Stimulated activated memory B cell treated with anti-CD40 and anti-IgM and Interleukin-4, amounts not matched to agents 10 μg/mL and 1 μg/mL and 100 μg/mL, for 72 hours (primary cell): ENCODE measurements around the gene AQP5.

Experiments used
- ATAC-seq: fragments of 150-1000 bp; cut with Tn5 transposase; 2 replicates; pipeline ENCODE4 v1.10.0; 2021
- H3K27ac Mint-ChIP-seq: one replicate; pipeline ENCODE4 v1.8.0; 2022; ENCODE audit warnings: mild to moderate bottlenecking, mixed read lengths
- H3K27me3 Mint-ChIP-seq: one replicate; pipeline ENCODE4 v1.8.0; 2022; ENCODE audit warnings: mixed read lengths
- H3K36me3 Mint-ChIP-seq: one replicate; pipeline ENCODE4 v1.8.0; 2022; ENCODE audit warnings: mixed read lengths
- H3K4me1 Mint-ChIP-seq: one replicate; pipeline ENCODE4 v1.8.0; 2022; ENCODE audit warnings: mixed read lengths
- H3K4me3 Mint-ChIP-seq: one replicate; pipeline ENCODE4 v1.8.0; 2022; ENCODE audit warnings: mild to moderate bottlenecking, moderate library complexity, mixed read lengths
- H3K9me3 Mint-ChIP-seq: one replicate; pipeline ENCODE4 v1.8.0; 2022; ENCODE audit warnings: mixed read lengths

AQP5 gene

GRCh38 chr12:49964849-49965624 lies 3.4 kb downstream of the AQP5 start:
- Mint-ChIP-seq H3K36me3 (no peaks in the 10 kb centered on the region), H3K27ac (no peak overlapping the region), H3K9me3 (no peaks in the 10 kb centered on the region), H3K4me3 (no peak overlapping the region), H3K27me3 (peaks cover 64% of the 10 kb centered on the region), H3K4me1 (peaks cover 15% of the 10 kb centered on the region)
- no peak for ATAC-seq

- H3K9me3 Mint-ChIP-seq = no peaks in the 10 kb centered on the region
- ATAC-seq = no peak
- no peak overlapping the region for H3K4me3 Mint-ChIP-seq
- H3K36me3 Mint-ChIP-seq = no peaks in the 10 kb centered on the region
- peaks cover 7% of the 10 kb centered on the region for H3K4me1 Mint-ChIP-seq
- peaks cover 56% of the 10 kb centered on the region for H3K27me3 Mint-ChIP-seq
- H3K27ac Mint-ChIP-seq = no peak overlapping the region
Measured at GRCh38 chr12:49965836-49966235, 4.2 kb downstream of the AQP5 start.

GRCh38 chr12:49966511-49967041 lies 4.9 kb downstream of the AQP5 start:
- ATAC-seq = no peak
- Mint-ChIP-seq H3K4me1 (peaks cover 7% of the 10 kb centered on the region), H3K27me3 (peaks cover 53% of the 10 kb centered on the region), H3K9me3 (no peaks in the 10 kb centered on the region), H3K36me3 (no peaks in the 10 kb centered on the region), H3K4me3 (no peak overlapping the region), H3K27ac (no peak overlapping the region)

GRCh38 chr12:49967042-49967776 lies 5.5 kb downstream of the AQP5 start:
- Mint-ChIP-seq H3K27ac (no peak overlapping the region), H3K4me1 (peaks cover 7% of the 10 kb centered on the region), H3K9me3 (no peaks in the 10 kb centered on the region), H3K4me3 (peak overlapping the region; percentile 59), H3K27me3 (peaks cover 50% of the 10 kb centered on the region), H3K36me3 (no peaks in the 10 kb centered on the region)
- ATAC-seq = peak; percentile 77

GRCh38 chr12:49967777-49968250 lies 6.1 kb downstream of the AQP5 start:
- no peaks in the 10 kb centered on the region for H3K9me3 Mint-ChIP-seq
- H3K4me3 Mint-ChIP-seq = peak overlapping the region; percentile 7
- no peak for ATAC-seq
- H3K36me3 Mint-ChIP-seq = no peaks in the 10 kb centered on the region
- peaks cover 44% of the 10 kb centered on the region for H3K27me3 Mint-ChIP-seq
- H3K27ac Mint-ChIP-seq = no peak overlapping the region
- peaks cover 7% of the 10 kb centered on the region for H3K4me1 Mint-ChIP-seq

GRCh38 chr12:49968471-49968870 lies 6.8 kb downstream of the AQP5 start:
- peaks cover 7% of the 10 kb centered on the region for H3K4me1 Mint-ChIP-seq
- H3K27ac Mint-ChIP-seq = no peak overlapping the region
- H3K36me3 Mint-ChIP-seq = no peaks in the 10 kb centered on the region
- peaks cover 37% of the 10 kb centered on the region for H3K27me3 Mint-ChIP-seq
- no peak overlapping the region for H3K4me3 Mint-ChIP-seq
- no peaks in the 10 kb centered on the region for H3K9me3 Mint-ChIP-seq
- ATAC-seq = no peak

- no peaks in the 10 kb centered on the region for H3K9me3 Mint-ChIP-seq
- no peak overlapping the region for H3K27ac Mint-ChIP-seq
- H3K4me3 Mint-ChIP-seq = no peak overlapping the region
- H3K4me1 Mint-ChIP-seq = peaks cover 7% of the 10 kb centered on the region
- H3K36me3 Mint-ChIP-seq = no peaks in the 10 kb centered on the region
- no peak for ATAC-seq
- H3K27me3 Mint-ChIP-seq = peaks cover 32% of the 10 kb centered on the region
Measured at GRCh38 chr12:49969027-49969426, 7.4 kb downstream of the AQP5 start.

GRCh38 chr12:49969651-49970429 lies 8.2 kb downstream of the AQP5 start:
- no peak overlapping the region for H3K4me3 Mint-ChIP-seq
- H3K4me1 Mint-ChIP-seq = peaks cover 7% of the 10 kb centered on the region
- peaks cover 24% of the 10 kb centered on the region for H3K27me3 Mint-ChIP-seq
- no peaks in the 10 kb centered on the region for H3K9me3 Mint-ChIP-seq
- H3K27ac Mint-ChIP-seq = no peak overlapping the region
- no peak for ATAC-seq
- no peaks in the 10 kb centered on the region for H3K36me3 Mint-ChIP-seq

GRCh38 chr12:49970658-49971057 lies 9.0 kb downstream of the AQP5 start:
- Mint-ChIP-seq H3K4me3 (no peak overlapping the region), H3K4me1 (peaks cover 7% of the 10 kb centered on the region), H3K36me3 (no peaks in the 10 kb centered on the region), H3K9me3 (no peaks in the 10 kb centered on the region), H3K27me3 (peaks cover 17% of the 10 kb centered on the region), H3K27ac (no peak overlapping the region)
- ATAC-seq = no peak

GRCh38 chr12:49971141-49971540 lies 9.5 kb downstream of the AQP5 start:
- Mint-ChIP-seq H3K4me3 (no peak overlapping the region), H3K27me3 (peaks cover 13% of the 10 kb centered on the region)

GRCh38 chr12:49972129-49972528 lies 10.5 kb downstream of the AQP5 start:
- peaks cover 3% of the 10 kb centered on the region for H3K27me3 Mint-ChIP-seq
- H3K27ac Mint-ChIP-seq = no peak overlapping the region
- H3K4me3 Mint-ChIP-seq = no peak overlapping the region
- no peaks in the 10 kb centered on the region for H3K36me3 Mint-ChIP-seq
- peaks cover 2% of the 10 kb centered on the region for H3K4me1 Mint-ChIP-seq
- no peak for ATAC-seq
- H3K9me3 Mint-ChIP-seq = no peaks in the 10 kb centered on the region

More at GRCh38 chr12:49971141-49971540, 9.5 kb downstream of the AQP5 start:
- no peak for ATAC-seq
- no peaks in the 10 kb centered on the region for H3K9me3 Mint-ChIP-seq
- H3K4me1 Mint-ChIP-seq = peaks cover 7% of the 10 kb centered on the region
- no peak overlapping the region for H3K27ac Mint-ChIP-seq
- H3K36me3 Mint-ChIP-seq = no peaks in the 10 kb centered on the region

- Mint-ChIP-seq H3K36me3 (no peaks in the 10 kb centered on the region), H3K27me3 (no peaks in the 10 kb centered on the region), H3K9me3 (no peaks in the 10 kb centered on the region), H3K27ac (no peak within 1 kb of the TSS), H3K4me3 (no peak within 1 kb of the TSS), H3K4me1 (no peaks in the 10 kb centered on the region)
- ATAC-seq = no peak
Measured at GRCh38 chr12:49972641-49973360, 11.1 kb downstream of the AQP5 start, which contains the start of gene AQP6. Gene AQP6 (plus strand): TSS chr12:49972947. CDS start chr12:49973174, 227 bp downstream.

- Mint-ChIP-seq H3K4me3 (no peak overlapping the region), H3K27ac (no peak overlapping the region), H3K4me1 (no peaks in the 10 kb centered on the region), H3K27me3 (no peaks in the 10 kb centered on the region), H3K9me3 (no peaks in the 10 kb centered on the region), H3K36me3 (no peaks in the 10 kb centered on the region)
- no peak for ATAC-seq
Measured at GRCh38 chr12:49973361-49973830, 11.7 kb downstream of the AQP5 start.

- no peaks in the 10 kb centered on the region for H3K4me1 Mint-ChIP-seq
- ATAC-seq = no peak
- no peak overlapping the region for H3K4me3 Mint-ChIP-seq
- no peaks in the 10 kb centered on the region for H3K36me3 Mint-ChIP-seq
- H3K27me3 Mint-ChIP-seq = no peaks in the 10 kb centered on the region
- no peaks in the 10 kb centered on the region for H3K9me3 Mint-ChIP-seq
- H3K27ac Mint-ChIP-seq = no peak overlapping the region
Measured at GRCh38 chr12:49974231-49974675, 12.6 kb downstream of the AQP5 start.
